Chondrocyte (in vitro differentiated cells): ENCODE results near the gene LDB1. TPM values are rescaled to one million over a fixed set of nuclear protein-coding genes. Genes with fewer than 3 reads are reported as not detected.

ENCODE experiments used
- DNase-seq: peaks from one replicate; pipeline ENCODE4 v3.0.0; 2021; ENCODE audit warnings: mixed read lengths, low spot score
- H3K27ac Mint-ChIP-seq: one replicate; pipeline ENCODE4 v1.8.0; 2021; ENCODE audit warnings: mild to moderate bottlenecking, moderate library complexity, mixed read lengths; ENCODE audit not compliant: unreplicated experiment
- H3K27me3 Mint-ChIP-seq: 2 replicates; pipeline ENCODE4 v1.8.0; 2021; ENCODE audit warnings: low read depth, mixed read lengths
- H3K36me3 Mint-ChIP-seq: 2 replicates; pipeline ENCODE4 v1.8.0; 2021; ENCODE audit warnings: low read depth, mixed read lengths
- H3K4me1 Mint-ChIP-seq: 2 replicates; pipeline ENCODE4 v1.8.0; 2021; ENCODE audit warnings: low read depth, mild to moderate bottlenecking, mixed read lengths
- H3K4me3 Mint-ChIP-seq: one replicate; pipeline ENCODE4 v1.8.0; 2021; ENCODE audit warnings: mild to moderate bottlenecking, moderate library complexity, mixed read lengths; ENCODE audit not compliant: unreplicated experiment
- H3K9me3 Mint-ChIP-seq: 2 replicates; pipeline ENCODE4 v1.8.0; 2021; ENCODE audit warnings: low read depth, mixed read lengths
- total RNA-seq: library from RNA; stranded (reverse); gene quantifications from 3 replicates; pipeline ENCODE4 v1.2.1, GENCODE V29; 2021
- TF ChIP-seq, protein P1 (sequence below): fragments of 200-600 bp; sonication (generic); IDR thresholded peaks from 2 replicates; pipeline ENCODE4 v1.5.0; 2021; ENCODE audit warnings: antibody characterized with exemption, mild to moderate bottlenecking, moderate library complexity

The LDB1 gene
- total RNA-seq, 1 donor from 2014 or later: 65.7 TPM

DNA sequence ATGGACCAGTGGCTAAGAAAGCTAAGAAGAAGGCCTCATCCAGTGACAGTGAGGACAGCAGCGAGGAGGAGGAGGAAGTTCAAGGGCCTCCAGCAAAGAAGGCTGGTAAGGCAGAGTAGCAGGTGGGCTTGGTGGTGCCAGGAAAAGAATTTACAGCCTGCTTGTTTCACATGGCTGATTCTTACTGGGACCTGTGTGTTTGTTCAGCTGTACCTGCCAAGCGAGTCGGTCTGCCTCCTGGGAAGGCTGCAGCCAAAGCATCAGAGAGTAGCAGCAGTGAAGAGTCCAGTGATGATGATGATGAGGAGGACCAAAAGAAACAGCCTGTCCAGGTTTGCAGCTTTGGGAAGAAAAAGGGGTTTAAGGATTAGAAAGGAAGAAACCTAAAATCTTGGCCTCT lies 37.1 kb upstream of the LDB1 start:
- no peak overlapping the region for H3K27ac Mint-ChIP-seq
- no peaks in the 10 kb centered on the region for H3K9me3 Mint-ChIP-seq
- TF ChIP-seq, protein P1, sequence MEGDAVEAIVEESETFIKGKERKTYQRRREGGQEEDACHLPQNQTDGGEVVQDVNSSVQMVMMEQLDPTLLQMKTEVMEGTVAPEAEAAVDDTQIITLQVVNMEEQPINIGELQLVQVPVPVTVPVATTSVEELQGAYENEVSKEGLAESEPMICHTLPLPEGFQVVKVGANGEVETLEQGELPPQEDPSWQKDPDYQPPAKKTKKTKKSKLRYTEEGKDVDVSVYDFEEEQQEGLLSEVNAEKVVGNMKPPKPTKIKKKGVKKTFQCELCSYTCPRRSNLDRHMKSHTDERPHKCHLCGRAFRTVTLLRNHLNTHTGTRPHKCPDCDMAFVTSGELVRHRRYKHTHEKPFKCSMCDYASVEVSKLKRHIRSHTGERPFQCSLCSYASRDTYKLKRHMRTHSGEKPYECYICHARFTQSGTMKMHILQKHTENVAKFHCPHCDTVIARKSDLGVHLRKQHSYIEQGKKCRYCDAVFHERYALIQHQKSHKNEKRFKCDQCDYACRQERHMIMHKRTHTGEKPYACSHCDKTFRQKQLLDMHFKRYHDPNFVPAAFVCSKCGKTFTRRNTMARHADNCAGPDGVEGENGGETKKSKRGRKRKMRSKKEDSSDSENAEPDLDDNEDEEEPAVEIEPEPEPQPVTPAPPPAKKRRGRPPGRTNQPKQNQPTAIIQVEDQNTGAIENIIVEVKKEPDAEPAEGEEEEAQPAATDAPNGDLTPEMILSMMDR: no peak
- H3K27me3 Mint-ChIP-seq: no peaks in the 10 kb centered on the region
- no peak overlapping the region for H3K4me3 Mint-ChIP-seq
- no peak for DNase-seq
- peaks cover 32% of the 10 kb centered on the region for H3K36me3 Mint-ChIP-seq
- H3K4me1 Mint-ChIP-seq: peaks cover 13% of the 10 kb centered on the region

DNA sequence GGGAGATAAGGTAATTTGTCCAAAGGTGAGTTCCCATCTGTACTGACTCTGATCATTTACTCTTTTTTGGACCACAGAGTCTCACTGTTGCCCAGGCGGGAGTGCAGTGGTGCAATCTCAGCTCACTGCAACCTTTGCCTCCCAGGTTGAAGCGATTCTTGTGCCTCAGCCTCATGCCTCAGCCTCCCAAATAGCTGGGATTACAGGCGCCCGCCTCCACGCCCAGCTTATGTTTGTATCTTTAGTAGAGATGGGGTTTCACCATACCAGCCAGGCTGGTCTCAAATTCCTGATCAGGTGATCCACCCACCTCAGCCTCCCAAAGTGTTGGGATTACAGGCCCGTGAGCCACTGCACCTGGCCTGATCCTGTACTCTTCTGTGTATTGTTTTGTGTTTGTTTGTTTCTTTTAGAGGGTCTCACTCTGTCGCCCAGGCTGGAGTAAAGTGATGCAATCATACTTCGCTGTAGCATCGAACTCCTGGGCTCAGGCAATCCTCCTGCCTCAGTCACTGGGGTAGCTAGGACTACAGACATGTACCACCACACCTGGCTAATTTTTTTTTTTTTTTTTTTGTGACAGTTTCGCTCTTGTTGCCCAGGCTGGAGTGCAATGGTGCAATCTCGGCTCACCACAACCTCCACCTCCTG lies 34.4 kb upstream of the LDB1 start:
- H3K4me1 Mint-ChIP-seq: peaks cover 28% of the 10 kb centered on the region
- H3K27me3 Mint-ChIP-seq: no peaks in the 10 kb centered on the region
- peaks cover 17% of the 10 kb centered on the region for H3K36me3 Mint-ChIP-seq
- peak overlapping the region; percentile 54 for H3K27ac Mint-ChIP-seq
- no peaks in the 10 kb centered on the region for H3K9me3 Mint-ChIP-seq
- H3K4me3 Mint-ChIP-seq: no peak overlapping the region
- TF ChIP-seq, protein P1: no peak
- DNase-seq: no peak

DNA sequence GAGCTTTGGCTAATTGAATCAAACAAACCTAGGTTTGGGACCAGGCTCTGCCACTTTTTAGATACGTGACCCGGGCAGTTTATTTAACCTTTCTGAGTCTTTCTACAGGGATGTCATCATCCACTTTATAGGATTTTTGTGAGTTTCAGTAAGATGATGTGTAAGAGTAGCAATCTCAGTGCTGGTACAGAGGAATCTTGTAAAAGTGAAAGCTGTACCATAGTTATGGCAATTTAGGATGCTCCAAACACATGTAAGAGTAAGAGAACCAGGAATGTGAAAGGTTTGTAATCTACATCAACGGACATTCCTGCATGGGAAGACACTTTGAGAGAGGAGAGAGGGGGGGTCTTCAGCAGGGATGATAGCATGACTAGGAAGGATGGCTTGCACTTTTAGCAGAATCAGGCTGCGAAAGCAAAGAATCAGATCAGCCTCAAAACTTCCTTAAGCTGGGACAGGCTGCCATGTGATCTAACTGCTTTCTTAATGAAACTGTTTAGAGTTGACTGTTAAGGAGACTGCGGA lies 33.0 kb upstream of the LDB1 start:
- TF ChIP-seq, protein P1: no peak
- H3K36me3 Mint-ChIP-seq: peaks cover 18% of the 10 kb centered on the region
- H3K27ac Mint-ChIP-seq: peak overlapping the region; percentile 99
- peak overlapping the region; percentile 96 for H3K4me3 Mint-ChIP-seq
- H3K9me3 Mint-ChIP-seq: no peaks in the 10 kb centered on the region
- H3K27me3 Mint-ChIP-seq: no peaks in the 10 kb centered on the region
- H3K4me1 Mint-ChIP-seq: peaks cover 28% of the 10 kb centered on the region
- DNase-seq: no peak

DNA sequence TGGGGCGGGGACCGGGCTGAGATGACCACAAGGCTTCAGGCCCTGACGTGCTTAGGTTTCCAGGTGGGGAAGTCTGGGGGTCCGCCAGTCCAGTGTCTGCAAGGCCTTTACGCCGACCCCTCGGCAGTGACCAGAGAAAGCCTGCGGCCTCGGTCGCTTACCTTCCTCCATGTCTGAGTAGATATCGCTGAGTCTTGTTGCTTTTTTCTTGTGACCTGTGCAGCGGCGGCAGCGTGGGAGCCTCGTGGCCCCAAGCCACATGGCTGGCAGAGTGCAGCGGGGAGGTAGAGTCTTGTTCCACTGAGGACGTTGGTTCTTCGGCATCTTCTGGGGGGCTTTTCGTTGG lies 32.4 kb upstream of the LDB1 start:
- no peak for DNase-seq
- TF ChIP-seq, protein P1: no peak
- Mint-ChIP-seq H3K4me1 (peaks cover 28% of the 10 kb centered on the region), H3K27me3 (no peaks in the 10 kb centered on the region), H3K27ac (peak overlapping the region; percentile 99), H3K9me3 (no peaks in the 10 kb centered on the region), H3K36me3 (peaks cover 23% of the 10 kb centered on the region), H3K4me3 (peak overlapping the region; percentile 96)

DNA sequence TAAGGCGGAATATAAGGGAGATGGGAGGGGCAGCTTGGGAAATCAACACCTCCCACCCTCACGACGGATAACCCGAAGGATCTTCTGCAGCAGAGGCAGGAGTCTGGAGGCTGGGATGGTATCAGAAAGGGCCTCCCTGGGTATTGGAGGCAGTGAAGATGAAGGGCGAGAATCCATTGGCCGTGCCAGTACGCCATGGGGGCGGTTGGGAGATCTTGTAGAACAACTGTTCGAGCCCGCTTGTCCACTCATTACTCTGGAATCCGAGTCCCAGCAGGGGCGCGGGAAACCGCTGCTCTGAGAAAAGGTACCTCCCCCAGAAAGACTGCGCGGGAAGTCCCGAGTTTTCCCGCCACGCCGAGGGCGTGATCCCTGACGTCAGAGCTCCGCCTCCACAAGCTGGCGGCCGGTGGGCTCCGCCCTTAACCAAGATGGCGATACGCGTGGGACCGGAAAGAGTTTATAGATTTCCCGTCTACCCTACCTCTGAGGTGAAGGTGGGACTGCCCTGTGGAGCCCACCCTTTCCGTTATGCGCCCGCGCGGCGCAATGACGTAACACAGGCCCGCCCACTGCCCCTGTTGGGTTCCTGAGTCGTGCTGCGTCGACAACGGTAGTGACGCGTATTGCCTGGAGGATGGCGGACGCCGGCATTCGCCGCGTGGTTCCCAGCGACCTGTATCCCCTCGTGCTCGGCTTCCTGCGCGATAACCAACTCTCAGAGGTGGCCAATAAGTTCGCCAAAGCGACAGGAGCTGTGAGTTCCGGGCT lies 31.8 kb upstream of the LDB1 start, which contains the start of gene NOLC1:
TSS of gene NOLC1 (plus strand) at position 616 of the 771 bp plus-strand sequence. CDS start at position 638, 22 bp downstream.
- Mint-ChIP-seq H3K27ac (peak within 1 kb of the TSS; percentile 99), H3K27me3 (no peaks in the 10 kb centered on the region), H3K9me3 (no peaks in the 10 kb centered on the region), H3K4me1 (peaks cover 34% of the 10 kb centered on the region), H3K36me3 (peaks cover 25% of the 10 kb centered on the region), H3K4me3 (peak within 1 kb of the TSS; percentile 96)
- TF ChIP-seq, protein P1: no peak
- DNase-seq: peak; percentile 99
